PC-9 (cell line): ENCODE data around the gene RS1. TPM values are rescaled to one million over a fixed set of nuclear protein-coding genes. Genes with fewer than 3 reads are reported as not detected.

ENCODE experiments used
- BruUV-seq: library from RNA; stranded (reverse); fragments of 400-500 nt; replicated peaks from 2 replicates; lab custom pipeline; 2021; lab: Mats Ljungman, UMichigan
- CTCF ChIA-PET: fragments of 300-600 bp; sonication (Branson Sonifier 250); formaldehyde crosslinking; loops from one replicate; lab custom pipeline; 2022; ENCODE audit warnings: antibody characterized with exemption; lab: Charles Lee
- POLR2A ChIA-PET: fragments of 300-600 bp; sonication (Branson Sonifier 250); formaldehyde crosslinking; loops from one replicate; lab custom pipeline; 2022; ENCODE audit warnings: antibody characterized with exemption; ENCODE audit not compliant: unreplicated experiment; lab: Charles Lee
- DNase-seq, 2 experiments: peaks; one replicate each; pipeline versions ENCODE4 v3.0.0 to v3.0.0-alpha.2; 2015 to 2022; ENCODE audit warnings: mixed read lengths in 1 of 2
- H2AFZ ChIP-seq: fragments of 200-600 bp; sonication (generic); 2 replicates; pipeline ENCODE4 v1.8.1; 2017; ENCODE audit warnings: antibody characterized with exemption
- H3F3A ChIP-seq: fragments of 200-600 bp; sonication (generic); 2 replicates; pipeline ENCODE4 v1.8.1; 2017; ENCODE audit warnings: antibody characterized with exemption, mild to moderate bottlenecking, low read depth; ENCODE audit not compliant: insufficient read depth
- H3K27ac ChIP-seq: fragments of 200-600 bp; sonication (generic); 2 replicates; pipeline ENCODE4 v1.6.1; 2016; ENCODE audit warnings: mixed run types
- H3K27me3 ChIP-seq: fragments of 200-600 bp; sonication (generic); 2 replicates; pipeline ENCODE4 v1.6.1; 2016; ENCODE audit warnings: low read depth, mixed run types; ENCODE audit not compliant: insufficient read depth
- H3K36me3 ChIP-seq: fragments of 200-600 bp; sonication (generic); 2 replicates; pipeline ENCODE4 v1.6.1; 2016; ENCODE audit warnings: low read depth, mixed run types
- H3K4me1 ChIP-seq: fragments of 200-600 bp; sonication (generic); replicated peaks from 2 replicates; pipeline ENCODE4 v1.6.1; 2016; ENCODE audit warnings: mixed run types; ENCODE audit not compliant: insufficient read depth
- H3K4me2 ChIP-seq: fragments of 200-600 bp; sonication (generic); 2 replicates; pipeline ENCODE4 v1.6.1; 2017; ENCODE audit warnings: mixed run types
- H3K4me3 ChIP-seq: fragments of 200-600 bp; sonication (generic); 2 replicates; pipeline ENCODE4 v1.6.1; 2016; ENCODE audit warnings: mixed run types
- H3K79me2 ChIP-seq: fragments of 200-600 bp; sonication (generic); 2 replicates; pipeline ENCODE4 v1.6.1; 2017; ENCODE audit warnings: low read depth, mixed run types
- H3K9me2 ChIP-seq: fragments of 200-600 bp; sonication (generic); 2 replicates; pipeline ENCODE4 v1.8.1; 2017; ENCODE audit warnings: mild to moderate bottlenecking; ENCODE audit not compliant: insufficient read depth
- H3K9me3 ChIP-seq: fragments of 200-600 bp; sonication (generic); 2 replicates; pipeline ENCODE4 v1.8.1; 2016; ENCODE audit warnings: low read depth; ENCODE audit not compliant: insufficient read depth
- H4K20me1 ChIP-seq: fragments of 200-600 bp; sonication (generic); 2 replicates; pipeline ENCODE4 v1.8.1; 2017; ENCODE audit not compliant: insufficient read depth
- CTCF ChIP-seq: fragments of 200-600 bp; sonication (generic); conservative IDR thresholded peaks from 2 replicates; pipeline ENCODE4 v1.6.1; 2017; ENCODE audit warnings: mixed run types, antibody characterized with exemption, mild to moderate bottlenecking, moderate library complexity
- EZH2 ChIP-seq: fragments of 200-600 bp; sonication (generic); IDR thresholded peaks from 2 replicates; pipeline ENCODE4 v1.8.0; 2017; ENCODE audit warnings: antibody characterized with exemption, low read depth
- intact Hi-C: fragments of 100-400 bp; cut with micrococcal nuclease; formaldehyde crosslinking; loops from one replicate; pipeline ENCODE4 v1.10.0; 2022; ENCODE audit not compliant: unreplicated experiment
- total RNA-seq: library from RNA; stranded (reverse); gene quantifications from 2 replicates; pipeline ENCODE4 v1.2.3, GENCODE V29; 2021

RS1 gene
- total RNA-seq, 1 experiment from 2014 or later = not detected

GRCh38 chrX:18692541-18692940 is 20.6 kb upstream of the RS1 start:
- no TSS peak for BruUV-seq
- no peaks in the 10 kb centered on the region for H3K36me3 ChIP-seq
- no peak overlapping the region for H3K27ac ChIP-seq
- no peaks in the 10 kb centered on the region for H4K20me1 ChIP-seq
- no peaks in the 10 kb centered on the region for H3K4me1 ChIP-seq
- H3F3A ChIP-seq = no peaks in the 10 kb centered on the region
- H3K9me2 ChIP-seq = no peaks in the 10 kb centered on the region
- intact Hi-C loops = no loop called here
- no peak overlapping the region for H3K4me2 ChIP-seq
- TF ChIP-seq CTCF = no peak
- TF ChIP-seq EZH2 = no peak
- H3K4me3 ChIP-seq = no peak overlapping the region
- H3K9me3 ChIP-seq = no peaks in the 10 kb centered on the region
- POLR2A ChIA-PET = no interaction called here
- CTCF ChIA-PET = no interaction called here
- H3K79me2 ChIP-seq = no peaks in the 10 kb centered on the region
- no peak for DNase-seq
- 0 out of 2 replicates have a peak, but pooled peaks cover 2% of the 10 kb centered on the region for H3K27me3 ChIP-seq
- no peak overlapping the region for H2AFZ ChIP-seq

GRCh38 chrX:18691431-18691830 is 19.5 kb upstream of the RS1 start:
- Histone ChIP-seq H3K9me3 (no peaks in the 10 kb centered on the region), H3K27ac (no peak overlapping the region), H3K36me3 (no peaks in the 10 kb centered on the region), H4K20me1 (no peaks in the 10 kb centered on the region), H3K4me1 (no peaks in the 10 kb centered on the region), H3K4me3 (no peak overlapping the region), H3K4me2 (no peak overlapping the region), H3K9me2 (no peaks in the 10 kb centered on the region), H2AFZ (no peak overlapping the region), H3K79me2 (no peaks in the 10 kb centered on the region), H3K27me3 (0 out of 2 replicates have a peak, but pooled peaks cover 2% of the 10 kb centered on the region), H3F3A (no peaks in the 10 kb centered on the region)
- no peak for TF ChIP-seq CTCF
- ChIA-PET POLR2A (no interaction called here), CTCF (no interaction called here)
- DNase-seq = no peak
- intact Hi-C loops = no loop called here
- no TSS peak for BruUV-seq

- ChIA-PET POLR2A (no interaction called here), CTCF (no interaction called here)
- Histone ChIP-seq H3K36me3 (no peaks in the 10 kb centered on the region), H3F3A (no peaks in the 10 kb centered on the region), H2AFZ (no peak overlapping the region), H3K9me2 (no peaks in the 10 kb centered on the region), H3K4me1 (no peaks in the 10 kb centered on the region), H3K27me3 (no peaks in the 10 kb centered on the region), H3K27ac (no peak overlapping the region), H3K4me2 (no peak overlapping the region), H3K4me3 (no peak overlapping the region), H3K79me2 (no peaks in the 10 kb centered on the region), H4K20me1 (no peaks in the 10 kb centered on the region), H3K9me3 (no peaks in the 10 kb centered on the region)
- TF ChIP-seq CTCF (no peak), EZH2 (no peak)
- DNase-seq = no peak
- intact Hi-C loops = no loop called here
- no TSS peak for BruUV-seq
These were observed 16.1 kb upstream of the RS1 start for GRCh38 chrX:18687856-18688495.
